HEK293T (cell line): ENCODE measurements around the gene AK5.

Source experiments
- BHLHE40 ChIP-seq: fragments of 450-650 bp; IDR thresholded peaks from 2 replicates; pipeline ENCODE4 v1.6.1; 2016; ENCODE audit warnings: mild to moderate bottlenecking, moderate library complexity, borderline replicate concordance
- SP1 ChIP-seq: fragments of 450-650 bp; IDR thresholded peaks from 2 replicates; pipeline ENCODE4 v1.6.1; 2017

DNA sequence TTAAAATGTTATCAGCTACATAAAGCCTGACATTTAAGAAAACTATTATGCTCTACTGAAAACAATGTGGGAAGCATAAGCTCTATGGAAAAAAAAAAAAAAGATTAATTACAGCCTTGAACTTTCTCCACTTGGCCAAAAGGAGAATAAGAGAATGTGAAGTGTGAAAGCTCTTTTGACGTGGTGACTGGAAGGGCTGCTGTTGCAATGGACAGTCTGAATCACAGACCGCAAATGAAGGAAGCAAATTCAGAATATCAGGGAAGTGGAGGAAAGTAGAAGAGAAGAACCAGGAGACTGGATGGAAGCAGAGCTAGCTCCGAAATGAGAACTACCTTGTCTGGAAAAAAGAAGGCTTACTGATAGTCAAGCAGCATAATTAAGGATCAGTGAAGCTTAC is 106.8 kb downstream of the AK5 start:
- TF ChIP-seq SP1 (no peak), BHLHE40 (no peak)
